H9 (cell line): ENCODE measurements around the gene HSPA8. TPM values are rescaled to one million over a fixed set of nuclear protein-coding genes. Genes with fewer than 3 reads are reported as not detected.

ENCODE experiments used
- DNase-seq: peaks from one replicate; pipeline ENCODE4 v3.0.0-alpha.2; 2017
- H2AFZ ChIP-seq: one replicate; pipeline ENCODE4 v1.6.1; 2013; ENCODE audit warnings: mild to moderate bottlenecking, low read length, control low read depth, moderate library complexity
- H2AK5ac ChIP-seq: 2 replicates; pipeline ENCODE4 v1.6.1; 2013; ENCODE audit warnings: low read length, control low read depth, mixed read lengths; ENCODE audit not compliant: insufficient read length
- H2BK120ac ChIP-seq: one replicate; pipeline ENCODE4 v1.6.1; 2013; ENCODE audit warnings: low read depth, mild to moderate bottlenecking, low read length, control low read depth, inconsistent platforms; ENCODE audit not compliant: poor library complexity, severe bottlenecking
- H2BK12ac ChIP-seq: 2 replicates; pipeline ENCODE4 v1.6.1; 2013; ENCODE audit warnings: low read length, control low read depth, mixed read lengths, low read depth; ENCODE audit not compliant: insufficient read length
- H2BK15ac ChIP-seq: 2 replicates; pipeline ENCODE4 v1.6.1; 2013; ENCODE audit warnings: low read depth, low read length, control low read depth
- H2BK20ac ChIP-seq: one replicate; pipeline ENCODE4 v1.6.1; 2013; ENCODE audit warnings: low read depth, mild to moderate bottlenecking, low read length, control low read depth, inconsistent platforms; ENCODE audit not compliant: poor library complexity, severe bottlenecking
- H2BK5ac ChIP-seq: 2 replicates; pipeline ENCODE4 v1.6.1; 2013; ENCODE audit warnings: low read length, control low read depth, mixed read lengths; ENCODE audit not compliant: insufficient read length
- H3K14ac ChIP-seq: 2 replicates; pipeline ENCODE4 v1.6.1; 2013; ENCODE audit warnings: low read length, control low read depth; ENCODE audit not compliant: insufficient read depth
- H3K18ac ChIP-seq: 2 replicates; pipeline ENCODE4 v1.6.1; 2013; ENCODE audit warnings: low read depth, mild to moderate bottlenecking, mixed read lengths, low read length, control low read depth; ENCODE audit not compliant: insufficient read length
- H3K23ac ChIP-seq: 2 replicates; pipeline ENCODE4 v1.6.1; 2013; ENCODE audit warnings: low read length, control low read depth, mixed read lengths, low read depth; ENCODE audit not compliant: insufficient read length
- H3K23me2 ChIP-seq: 2 replicates; pipeline ENCODE4 v1.6.1; 2013; ENCODE audit warnings: low read depth, mild to moderate bottlenecking, mixed read lengths, low read length, control low read depth; ENCODE audit not compliant: insufficient read length, poor library complexity, severe bottlenecking
- H3K27ac ChIP-seq: 2 replicates; pipeline ENCODE4 v1.5.1; 2013; ENCODE audit warnings: low read length, control low read depth, mixed read lengths, low read depth; ENCODE audit not compliant: insufficient read length
- H3K27me3 ChIP-seq: 2 replicates; pipeline ENCODE4 v1.6.1; 2013; ENCODE audit warnings: low read length, control low read depth, inconsistent platforms; ENCODE audit not compliant: insufficient read depth
- H3K4ac ChIP-seq: 2 replicates; pipeline ENCODE4 v1.6.1; 2013; ENCODE audit warnings: low read depth, mild to moderate bottlenecking, control low read depth, inconsistent platforms, low read length, moderate library complexity
- H3K4me1 ChIP-seq: 2 replicates; pipeline ENCODE4 v1.6.1; 2013; ENCODE audit warnings: low read length, control low read depth, inconsistent platforms; ENCODE audit not compliant: insufficient read depth
- H3K4me2 ChIP-seq: 2 replicates; pipeline ENCODE4 v1.6.1; 2013; ENCODE audit warnings: low read length, control low read depth, mixed read lengths; ENCODE audit not compliant: insufficient read length, insufficient read depth
- H3K56ac ChIP-seq: 2 replicates; pipeline ENCODE4 v1.6.1; 2013; ENCODE audit warnings: low read depth, mild to moderate bottlenecking, mixed read lengths, low read length, control low read depth; ENCODE audit not compliant: insufficient read length
- H3K79me1 ChIP-seq: 2 replicates; pipeline ENCODE4 v1.6.1; 2013; ENCODE audit warnings: low read depth, mild to moderate bottlenecking, moderate library complexity, low read length, control low read depth, inconsistent platforms; ENCODE audit not compliant: insufficient read depth, poor library complexity, severe bottlenecking
- H3K79me2 ChIP-seq: 2 replicates; pipeline ENCODE4 v1.6.1; 2013; ENCODE audit warnings: low read length, control low read depth, inconsistent platforms; ENCODE audit not compliant: insufficient read depth
- H3K9ac ChIP-seq: 2 replicates; pipeline ENCODE4 v1.6.1; 2013; ENCODE audit warnings: low read length, control low read depth, mixed read lengths; ENCODE audit not compliant: insufficient read length; ENCODE audit errors: extremely low read depth
- H3K9me3 ChIP-seq: one replicate; pipeline ENCODE4 v1.6.1; 2013; ENCODE audit warnings: low read depth, low read length, inconsistent platforms; ENCODE audit not compliant: control insufficient read depth
- H3T11ph ChIP-seq: one replicate; pipeline ENCODE4 v1.6.1; 2013; ENCODE audit warnings: mild to moderate bottlenecking, low read length, control low read depth, inconsistent platforms
- H4K20me1 ChIP-seq: one replicate; pipeline ENCODE4 v1.6.1; 2013; ENCODE audit not compliant: control insufficient read depth, insufficient read length, insufficient read depth
- H4K5ac ChIP-seq: 2 replicates; pipeline ENCODE4 v1.6.1; 2013; ENCODE audit warnings: low read depth, mild to moderate bottlenecking, mixed read lengths, low read length, control low read depth; ENCODE audit not compliant: insufficient read length
- H4K8ac ChIP-seq: replicated peaks from 2 replicates; pipeline ENCODE4 v1.6.1; 2013; ENCODE audit warnings: low read length, control low read depth, mixed read lengths, low read depth; ENCODE audit not compliant: insufficient read length
- H4K91ac ChIP-seq: 2 replicates; pipeline ENCODE4 v1.6.1; 2013; ENCODE audit warnings: low read depth, mild to moderate bottlenecking, moderate library complexity, mixed read lengths, low read length, control low read depth; ENCODE audit not compliant: insufficient read length
- H3K27ac Mint-ChIP-seq, 3 experiments: 2 replicates in 2 of 3; 3 replicates in 1 of 3; pipeline ENCODE4 v1.8.0; 2020 to 2021; ENCODE audit warnings: mixed read lengths in 3 of 3, mild to moderate bottlenecking in 1 of 3, moderate library complexity in 1 of 3
- H3K27me3 Mint-ChIP-seq: 2 replicates; pipeline ENCODE4 v1.8.0; 2021; ENCODE audit warnings: low read depth, mild to moderate bottlenecking, moderate library complexity, mixed read lengths
- H3K36me3 Mint-ChIP-seq, 3 experiments: 2 replicates in 2 of 3; 3 replicates in 1 of 3; pipeline ENCODE4 v1.8.0; 2020 to 2021; ENCODE audit warnings: low read depth in 3 of 3, mixed read lengths in 3 of 3; ENCODE audit not compliant: insufficient read depth in 1 of 3
- H3K4me1 Mint-ChIP-seq, 2 experiments: 2 replicates each; pipeline ENCODE4 v1.8.0; 2020; ENCODE audit warnings: mixed read lengths in 2 of 2
- H3K4me3 Mint-ChIP-seq, 2 experiments: 2 replicates in 1 of 2; 3 replicates in 1 of 2; pipeline ENCODE4 v1.8.0; 2020 to 2021; ENCODE audit warnings: mild to moderate bottlenecking in 2 of 2, mixed read lengths in 2 of 2, moderate library complexity in 1 of 2
- H3K9me3 Mint-ChIP-seq, 2 experiments: 2 replicates in 1 of 2; 3 replicates in 1 of 2; pipeline ENCODE4 v1.8.0; 2020; ENCODE audit warnings: mild to moderate bottlenecking in 2 of 2, mixed read lengths in 2 of 2, moderate library complexity in 1 of 2
- whole genome bisulfite sequencing: extraction: QIAGEN DNeasy Blood & Tissue Kit; methylation state at CpG from one replicate; pipeline ENCODE4 v1.1.7; 2013; ENCODE audit warnings: missing lambda C conversion rate, low lambda C conversion rate, mixed read lengths; ENCODE audit not compliant: insufficient read length; ENCODE audit errors: extremely low coverage; 5-methylcytosine and 5-hydroxymethylcytosine counted together
- total RNA-seq: library from RNA; stranded (reverse); gene quantifications from 2 replicates; pipeline ENCODE4 v1.2.1, GENCODE V29; 2021
- TF ChIP-seq, protein P1 (sequence below): fragments of 200-600 bp; sonication (generic); conservative IDR thresholded peaks from 3 replicates; pipeline ENCODE4 v1.8.0; 2021; ENCODE audit warnings: antibody characterized with exemption, mild to moderate bottlenecking

The HSPA8 gene
- total RNA-seq, 1 experiment from 2014 or later: 2,160 TPM

DNA sequence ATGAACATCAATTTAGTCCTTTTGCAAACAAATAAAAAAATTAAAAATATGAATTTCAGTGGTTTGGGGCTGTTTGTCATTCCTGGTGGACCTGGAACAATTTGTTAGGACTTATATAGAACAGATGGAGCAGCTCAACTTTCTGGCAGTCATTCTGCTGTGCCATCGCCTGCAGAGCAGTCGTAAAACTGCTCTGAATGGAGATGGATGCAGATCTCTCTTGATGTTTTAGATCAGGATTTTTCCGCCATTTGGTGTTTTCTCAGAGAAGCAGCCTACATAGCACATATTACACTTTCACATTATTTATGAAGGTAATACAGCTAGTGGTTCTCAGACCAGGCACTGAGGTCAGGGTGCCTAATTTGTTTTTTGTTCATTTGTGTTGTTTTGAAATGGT lies 31.8 kb upstream of the HSPA8 start:
- peaks cover 0 to 9% (median 5%) of the 10 kb centered on the region in 3 experiments; a peak in 5 of 7 replicates for H3K36me3 Mint-ChIP-seq
- Histone ChIP-seq H2BK20ac (no peak overlapping the region), H2AK5ac (no peak overlapping the region), H3K14ac (no peak overlapping the region), H2AFZ (no peak overlapping the region), H3K79me1 (no peaks in the 10 kb centered on the region), H3K23me2 (no peaks in the 10 kb centered on the region), H3K4me1 (no peaks in the 10 kb centered on the region), H4K5ac (no peak overlapping the region), H3T11ph (no peak overlapping the region), H3K9ac (no peak overlapping the region), H2BK12ac (no peak overlapping the region), H3K56ac (no peak overlapping the region), H2BK5ac (no peak overlapping the region), H3K27ac (no peak overlapping the region), H3K79me2 (no peaks in the 10 kb centered on the region), H3K18ac (no peak overlapping the region), H2BK15ac (no peak overlapping the region), H3K9me3 (no peaks in the 10 kb centered on the region), H3K4ac (no peak overlapping the region), H4K91ac (no peak overlapping the region), H3K23ac (no peak overlapping the region), H4K8ac (no peak overlapping the region), H2BK120ac (no peak overlapping the region), H3K4me2 (no peak overlapping the region), H4K20me1 (peaks cover 1% of the 10 kb centered on the region), H3K27me3 (no peaks in the 10 kb centered on the region)
- no peak overlapping the region for H3K27ac Mint-ChIP-seq
- H3K4me3 Mint-ChIP-seq: no peak overlapping the region
- H3K4me1 Mint-ChIP-seq: no peaks in the 10 kb centered on the region
- TF ChIP-seq, protein P1, sequence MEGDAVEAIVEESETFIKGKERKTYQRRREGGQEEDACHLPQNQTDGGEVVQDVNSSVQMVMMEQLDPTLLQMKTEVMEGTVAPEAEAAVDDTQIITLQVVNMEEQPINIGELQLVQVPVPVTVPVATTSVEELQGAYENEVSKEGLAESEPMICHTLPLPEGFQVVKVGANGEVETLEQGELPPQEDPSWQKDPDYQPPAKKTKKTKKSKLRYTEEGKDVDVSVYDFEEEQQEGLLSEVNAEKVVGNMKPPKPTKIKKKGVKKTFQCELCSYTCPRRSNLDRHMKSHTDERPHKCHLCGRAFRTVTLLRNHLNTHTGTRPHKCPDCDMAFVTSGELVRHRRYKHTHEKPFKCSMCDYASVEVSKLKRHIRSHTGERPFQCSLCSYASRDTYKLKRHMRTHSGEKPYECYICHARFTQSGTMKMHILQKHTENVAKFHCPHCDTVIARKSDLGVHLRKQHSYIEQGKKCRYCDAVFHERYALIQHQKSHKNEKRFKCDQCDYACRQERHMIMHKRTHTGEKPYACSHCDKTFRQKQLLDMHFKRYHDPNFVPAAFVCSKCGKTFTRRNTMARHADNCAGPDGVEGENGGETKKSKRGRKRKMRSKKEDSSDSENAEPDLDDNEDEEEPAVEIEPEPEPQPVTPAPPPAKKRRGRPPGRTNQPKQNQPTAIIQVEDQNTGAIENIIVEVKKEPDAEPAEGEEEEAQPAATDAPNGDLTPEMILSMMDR: no peak
- DNase-seq: no peak
- no peaks in the 10 kb centered on the region for H3K9me3 Mint-ChIP-seq
- H3K27me3 Mint-ChIP-seq: no peaks in the 10 kb centered on the region
- WGBS: no CpG with 5 or more reads among the region's 3 CpGs
